Neuron (in vitro differentiated cells): ENCODE measurements around the gene N4BP2L1.

Source experiments
- H2AFZ ChIP-seq: one replicate; pipeline ENCODE4 v1.6.1; 2013; ENCODE audit warnings: low read depth, mild to moderate bottlenecking, inconsistent platforms, low read length, moderate library complexity
- H3K27me3 ChIP-seq: one replicate; pipeline ENCODE4 v1.6.1; 2013; ENCODE audit warnings: low read length; ENCODE audit not compliant: insufficient read depth
- H3K36me3 ChIP-seq: one replicate; pipeline ENCODE4 v1.6.1; 2013; ENCODE audit warnings: low read length; ENCODE audit not compliant: insufficient read depth
- H3K4me1 ChIP-seq: one replicate; pipeline ENCODE4 v1.6.1; 2013; ENCODE audit warnings: low read length; ENCODE audit not compliant: insufficient read depth
- H3K4me3 ChIP-seq: 2 replicates; pipeline ENCODE4 v1.5.1; 2013; ENCODE audit warnings: mild to moderate bottlenecking, low read length, moderate library complexity
- H3K9me3 ChIP-seq: one replicate; pipeline ENCODE4 v1.6.1; 2013; ENCODE audit warnings: low read length

The N4BP2L1 gene

DNA sequence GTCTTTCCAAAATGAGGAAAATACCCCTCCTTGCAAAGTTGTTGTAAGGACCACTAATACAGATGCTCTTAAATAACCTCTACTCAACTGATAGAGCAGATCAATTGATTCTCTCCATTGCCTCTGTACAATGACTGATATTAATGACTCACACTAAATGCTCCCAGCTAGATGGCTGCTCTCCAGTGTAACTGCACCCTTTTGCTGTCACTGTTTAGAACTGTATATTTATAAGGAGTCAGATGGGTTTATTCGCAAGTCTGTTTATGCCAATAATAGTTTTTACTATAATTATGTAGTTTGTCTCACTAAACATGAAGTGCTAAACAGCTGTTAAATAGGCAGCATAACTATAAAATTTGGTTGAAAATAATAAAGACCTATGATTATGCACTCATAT is 21.0 kb upstream of the N4BP2L1 start:
- Histone ChIP-seq H3K4me3 (no peak overlapping the region), H3K4me1 (no peaks in the 10 kb centered on the region), H3K9me3 (no peaks in the 10 kb centered on the region), H3K36me3 (no peaks in the 10 kb centered on the region), H3K27me3 (no peaks in the 10 kb centered on the region), H2AFZ (no peak overlapping the region)

DNA sequence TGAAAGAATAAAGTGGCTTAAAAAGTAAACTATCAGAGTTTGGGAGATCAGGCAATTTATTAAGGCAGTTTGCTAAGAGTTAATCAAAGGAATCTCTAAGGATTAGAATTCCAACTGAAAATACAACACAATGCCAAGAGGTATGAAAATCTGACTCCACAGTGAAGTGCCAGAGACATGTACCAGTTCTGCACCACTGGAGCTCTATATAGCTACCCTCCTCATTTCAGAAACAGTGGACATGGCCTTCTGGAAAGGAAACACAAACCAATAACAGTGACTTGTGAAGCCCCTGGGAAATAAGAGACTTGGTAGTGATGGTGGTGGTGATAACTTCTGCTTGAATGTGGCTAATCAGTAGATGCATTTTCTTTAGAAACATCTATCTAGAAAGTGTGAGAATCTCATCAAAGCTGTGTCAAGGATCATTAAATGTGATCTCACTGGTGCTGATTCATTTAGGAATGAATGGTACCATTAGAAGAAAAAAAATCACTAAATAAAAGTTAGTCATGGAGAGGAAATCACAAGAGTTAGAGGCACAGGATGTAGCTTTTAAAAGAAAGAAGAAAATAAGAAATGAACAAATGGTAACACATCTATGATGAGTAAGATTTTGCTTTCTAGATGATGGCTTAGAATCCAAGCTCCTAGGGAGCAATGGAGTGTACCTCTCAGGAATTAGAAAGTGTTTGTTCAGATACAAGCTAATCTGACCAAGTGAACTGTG is 20.1 kb upstream of the N4BP2L1 start:
- Histone ChIP-seq H3K36me3 (peaks cover 2% of the 10 kb centered on the region), H3K4me1 (no peaks in the 10 kb centered on the region), H3K4me3 (no peak overlapping the region), H3K27me3 (no peaks in the 10 kb centered on the region), H3K9me3 (no peaks in the 10 kb centered on the region), H2AFZ (no peak overlapping the region)

DNA sequence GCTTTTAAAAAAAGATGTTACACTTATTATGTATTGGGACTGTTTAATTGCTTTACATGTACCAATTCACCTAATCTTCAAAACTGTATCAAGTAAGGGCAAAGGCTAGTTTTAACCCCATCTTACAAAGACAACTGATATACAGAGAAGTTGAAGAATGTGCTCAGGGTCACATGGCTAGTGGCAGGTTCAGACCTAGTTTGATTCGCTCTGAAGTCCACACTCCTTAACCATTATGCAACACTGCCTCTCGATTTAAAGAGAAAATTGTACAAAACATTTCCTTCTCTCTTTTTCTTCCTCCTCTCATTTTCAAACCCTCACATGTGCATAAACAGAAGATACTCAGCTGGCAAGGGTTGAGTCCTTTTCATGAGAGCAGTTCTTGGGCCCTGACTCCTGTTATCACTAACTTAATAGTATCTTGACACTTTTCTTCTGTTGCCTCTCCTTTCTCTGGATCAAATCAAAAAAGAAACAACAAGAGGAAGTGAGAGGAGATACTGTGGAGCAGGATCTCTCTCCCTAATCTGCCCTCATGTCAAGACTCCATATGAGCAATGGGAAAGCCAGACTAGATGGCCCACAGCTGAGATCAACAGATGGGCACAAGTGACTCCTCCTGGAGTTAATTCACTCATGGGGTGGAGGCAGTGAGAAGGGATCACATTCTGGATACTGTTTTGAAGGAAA is 19.0 kb upstream of the N4BP2L1 start:
- Histone ChIP-seq H2AFZ (no peak overlapping the region), H3K4me3 (no peak overlapping the region), H3K27me3 (no peaks in the 10 kb centered on the region), H3K9me3 (no peaks in the 10 kb centered on the region), H3K36me3 (peaks cover 2% of the 10 kb centered on the region), H3K4me1 (no peaks in the 10 kb centered on the region)

DNA sequence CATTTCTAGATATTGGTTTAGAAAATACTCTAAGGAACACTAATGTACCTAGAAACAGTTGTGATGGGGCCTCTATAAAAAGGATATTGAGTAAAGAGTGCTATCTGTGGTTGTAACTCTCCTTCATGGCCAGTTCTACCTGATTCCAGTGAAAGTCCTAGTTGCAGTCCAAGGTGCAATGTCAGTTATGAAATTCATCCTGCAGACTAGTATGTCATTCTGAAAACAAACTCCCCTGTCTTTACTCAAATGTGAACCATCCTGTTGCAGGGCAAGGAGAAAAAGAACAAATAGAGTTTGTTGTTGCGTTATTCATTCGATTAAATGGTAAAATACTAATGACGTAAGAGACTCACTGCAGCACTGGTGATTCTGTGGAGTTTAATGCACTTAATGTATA is 18.3 kb upstream of the N4BP2L1 start:
- no peaks in the 10 kb centered on the region for H3K4me1 ChIP-seq
- H3K4me3 ChIP-seq, result no peak overlapping the region
- H3K9me3 ChIP-seq, result no peaks in the 10 kb centered on the region
- H3K36me3 ChIP-seq, result peaks cover 2% of the 10 kb centered on the region
- no peaks in the 10 kb centered on the region for H3K27me3 ChIP-seq
- H2AFZ ChIP-seq, result no peak overlapping the region

- H3K27me3 ChIP-seq, result no peaks in the 10 kb centered on the region
- peaks cover 2% of the 10 kb centered on the region for H3K36me3 ChIP-seq
- H3K4me3 ChIP-seq, result no peak overlapping the region
- no peaks in the 10 kb centered on the region for H3K9me3 ChIP-seq
- H3K4me1 ChIP-seq, result no peaks in the 10 kb centered on the region
- H2AFZ ChIP-seq, result no peak overlapping the region
Observed at GRCh38 chr13:32445461-32445860, 17.5 kb upstream of the N4BP2L1 start.

DNA sequence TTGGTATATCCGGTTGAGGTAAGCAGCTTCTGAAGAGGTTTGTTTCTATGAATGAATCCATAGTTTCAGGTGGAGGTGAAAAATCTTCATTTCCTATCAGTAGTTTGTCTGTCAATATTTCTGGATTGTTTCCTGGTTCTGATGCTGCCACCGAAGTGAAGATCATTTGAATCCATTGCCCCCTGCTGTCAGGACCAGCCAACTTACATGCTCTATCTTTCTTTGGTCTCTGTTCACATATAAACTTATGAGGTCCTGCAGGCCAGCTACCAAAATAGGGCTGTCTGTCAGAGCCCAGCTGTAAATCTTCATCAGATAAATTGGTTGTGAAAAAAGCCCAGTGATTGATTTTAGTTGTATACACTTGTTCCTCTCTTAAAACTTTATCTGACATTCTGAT is 15.2 kb upstream of the N4BP2L1 start:
- Histone ChIP-seq H3K9me3 (no peaks in the 10 kb centered on the region), H3K36me3 (peaks cover 2% of the 10 kb centered on the region), H3K27me3 (no peaks in the 10 kb centered on the region), H3K4me3 (no peak overlapping the region), H3K4me1 (no peaks in the 10 kb centered on the region), H2AFZ (no peak overlapping the region)

DNA sequence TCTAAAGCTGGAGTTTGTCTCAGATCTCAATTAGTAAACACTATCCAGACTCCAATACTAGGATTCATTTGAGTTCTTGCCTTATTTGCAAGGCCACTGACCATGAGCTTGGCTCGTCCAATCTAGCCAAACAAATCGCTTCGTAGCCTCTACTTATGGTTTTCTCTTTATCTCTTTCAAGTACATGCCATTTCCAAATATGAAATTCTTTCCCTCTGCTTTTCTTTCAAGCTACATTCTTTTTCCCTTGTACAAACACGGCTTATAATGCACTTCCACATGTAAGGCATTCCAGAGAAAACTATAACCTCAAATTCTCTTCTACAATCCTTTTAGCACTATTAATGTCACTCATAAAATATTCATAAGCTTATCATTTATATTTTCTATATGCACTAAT is 10.9 kb upstream of the N4BP2L1 start:
- Histone ChIP-seq H3K4me3 (no peak overlapping the region), H2AFZ (no peak overlapping the region), H3K9me3 (no peaks in the 10 kb centered on the region), H3K4me1 (no peaks in the 10 kb centered on the region), H3K36me3 (peaks cover 5% of the 10 kb centered on the region), H3K27me3 (no peaks in the 10 kb centered on the region)

DNA sequence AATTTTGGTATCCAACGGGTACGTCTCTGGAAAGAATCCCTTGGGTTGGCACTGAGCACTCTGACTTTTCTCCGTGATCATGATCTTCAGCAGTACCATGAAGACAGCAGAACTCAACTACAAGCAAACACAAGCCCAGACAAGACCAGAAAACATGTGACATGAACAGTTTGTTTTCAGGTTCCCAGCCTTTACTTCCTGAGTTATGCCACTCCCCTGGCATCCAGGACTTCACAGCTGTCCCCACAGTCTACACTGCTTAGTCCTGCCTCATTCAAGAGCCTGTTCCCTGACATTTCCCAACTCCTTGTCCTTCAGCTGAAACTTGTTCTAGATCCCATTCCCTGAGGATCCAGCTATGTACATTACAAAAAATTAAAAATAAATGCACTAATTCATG is 4.9 kb upstream of the N4BP2L1 start:
- no peaks in the 10 kb centered on the region for H3K27me3 ChIP-seq
- H3K4me3 ChIP-seq, result no peak overlapping the region
- no peaks in the 10 kb centered on the region for H3K4me1 ChIP-seq
- H3K9me3 ChIP-seq, result no peaks in the 10 kb centered on the region
- H2AFZ ChIP-seq, result no peak overlapping the region
- peaks cover 5% of the 10 kb centered on the region for H3K36me3 ChIP-seq

DNA sequence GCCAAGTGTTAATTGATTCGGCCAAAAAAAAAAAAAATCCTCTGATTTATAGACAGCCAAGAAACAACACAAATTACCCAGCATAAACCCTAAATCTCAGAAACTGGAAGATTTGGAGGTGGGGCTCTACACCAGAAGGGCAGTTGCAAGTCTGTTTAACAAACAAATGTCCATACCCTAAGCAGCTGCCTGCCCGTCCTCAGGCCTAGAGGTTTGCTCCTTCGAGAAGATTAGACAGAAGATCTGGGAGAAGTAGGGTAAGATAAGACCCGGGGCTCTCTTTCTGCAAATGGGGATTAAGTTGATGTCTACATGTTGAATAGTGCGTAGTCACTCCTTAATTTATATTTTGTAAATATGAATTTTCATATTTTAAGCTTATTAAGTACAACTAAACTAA is 3.4 kb upstream of the N4BP2L1 start:
- Histone ChIP-seq H3K4me3 (no peak overlapping the region), H2AFZ (no peak overlapping the region), H3K4me1 (no peaks in the 10 kb centered on the region), H3K36me3 (peaks cover 5% of the 10 kb centered on the region), H3K9me3 (peaks cover 2% of the 10 kb centered on the region), H3K27me3 (no peaks in the 10 kb centered on the region)

- Histone ChIP-seq H3K4me1 (no peaks in the 10 kb centered on the region), H3K9me3 (peaks cover 2% of the 10 kb centered on the region), H2AFZ (no peak overlapping the region), H3K27me3 (no peaks in the 10 kb centered on the region), H3K36me3 (peaks cover 5% of the 10 kb centered on the region), H3K4me3 (no peak overlapping the region)
Observed at GRCh38 chr13:32430018-32430747, 2.3 kb upstream of the N4BP2L1 start.

GRCh38 chr13:32429433-32429909 is 1.5 kb upstream of the N4BP2L1 start:
- no peak overlapping the region for H2AFZ ChIP-seq
- H3K27me3 ChIP-seq, result no peaks in the 10 kb centered on the region
- H3K4me1 ChIP-seq, result no peaks in the 10 kb centered on the region
- H3K4me3 ChIP-seq, result no peak overlapping the region
- H3K36me3 ChIP-seq, result peaks cover 2% of the 10 kb centered on the region
- H3K9me3 ChIP-seq, result peaks cover 2% of the 10 kb centered on the region

- no peak overlapping the region for H2AFZ ChIP-seq
- peaks cover 2% of the 10 kb centered on the region for H3K36me3 ChIP-seq
- H3K9me3 ChIP-seq, result peaks cover 2% of the 10 kb centered on the region
- H3K27me3 ChIP-seq, result no peaks in the 10 kb centered on the region
- no peaks in the 10 kb centered on the region for H3K4me1 ChIP-seq
- peak overlapping the region; percentile 58 for H3K4me3 ChIP-seq
Observed at GRCh38 chr13:32428581-32429432, 877 bp upstream of the N4BP2L1 start.
